SK-N-SH (cell line): ENCODE data around the gene CD209.

Experiments
- CTCF ChIP-seq: fragments of 200-600 bp; sonication (generic); IDR thresholded peaks from 2 replicates; pipeline ENCODE4 v1.6.1; 2017; ENCODE audit warnings: antibody characterized with exemption, mild to moderate bottlenecking, moderate library complexity
- EP300 ChIP-seq, 2 experiments: IDR thresholded peaks; 2 replicates each; pipeline versions ENCODE4 v1.4.0 to v1.6.1; 2012; ENCODE audit warnings: borderline replicate concordance in 1 of 2, low read depth in 1 of 2, low read length in 1 of 2
- NFIC ChIP-seq: IDR thresholded peaks from 2 replicates; pipeline ENCODE4 v1.4.0; 2012; ENCODE audit warnings: borderline replicate concordance
- REST ChIP-seq: IDR thresholded peaks from 2 replicates; pipeline ENCODE4 v1.6.1; 2012; ENCODE audit warnings: mild to moderate bottlenecking, low read depth, low read length, moderate library complexity
- SIN3A ChIP-seq: IDR thresholded peaks from 2 replicates; pipeline ENCODE4 v1.6.1; 2012; ENCODE audit warnings: low read depth, mild to moderate bottlenecking, low read length, moderate library complexity, borderline replicate concordance
- SMC3 ChIP-seq: IDR thresholded peaks from 2 replicates; pipeline ENCODE4 v1.6.1; 2012; ENCODE audit warnings: low read depth, low read length, improper control_type of control experiment
- TAF1 ChIP-seq: IDR thresholded peaks from 2 replicates; pipeline ENCODE4 v1.6.1; 2012; ENCODE audit warnings: low read depth, mild to moderate bottlenecking, low read length, moderate library complexity, borderline replicate concordance

GRCh38 chr19:7783991-7784423 lies 36.7 kb upstream of the CD209 start:
- TF ChIP-seq CTCF (no peak), REST (peak; percentile 81), SMC3 (no peak), NFIC (no peak), EP300 (IDR thresholded peaks at IDR 0.05; ENCODE audit: borderline replicate concordance in 1 of 2, low read depth in 1 of 2, low read length in 1 of 2) (no peak), TAF1 (no peak), SIN3A (no peak)
